Measurements from ENCODE around the gene ADRB2. TPM values are rescaled to one million over a fixed set of nuclear protein-coding genes. Genes with fewer than 3 reads are reported as not detected.
A peak's percentile ranks its signal among the peaks of the same experiment; 100 is the strongest.

The ADRB2 gene
- total and polyA plus RNA-seq, 2 of the 13 experiments (the other 11 are each of a cell fraction or from before 2014, with no cell fraction given): not detected

DNA sequence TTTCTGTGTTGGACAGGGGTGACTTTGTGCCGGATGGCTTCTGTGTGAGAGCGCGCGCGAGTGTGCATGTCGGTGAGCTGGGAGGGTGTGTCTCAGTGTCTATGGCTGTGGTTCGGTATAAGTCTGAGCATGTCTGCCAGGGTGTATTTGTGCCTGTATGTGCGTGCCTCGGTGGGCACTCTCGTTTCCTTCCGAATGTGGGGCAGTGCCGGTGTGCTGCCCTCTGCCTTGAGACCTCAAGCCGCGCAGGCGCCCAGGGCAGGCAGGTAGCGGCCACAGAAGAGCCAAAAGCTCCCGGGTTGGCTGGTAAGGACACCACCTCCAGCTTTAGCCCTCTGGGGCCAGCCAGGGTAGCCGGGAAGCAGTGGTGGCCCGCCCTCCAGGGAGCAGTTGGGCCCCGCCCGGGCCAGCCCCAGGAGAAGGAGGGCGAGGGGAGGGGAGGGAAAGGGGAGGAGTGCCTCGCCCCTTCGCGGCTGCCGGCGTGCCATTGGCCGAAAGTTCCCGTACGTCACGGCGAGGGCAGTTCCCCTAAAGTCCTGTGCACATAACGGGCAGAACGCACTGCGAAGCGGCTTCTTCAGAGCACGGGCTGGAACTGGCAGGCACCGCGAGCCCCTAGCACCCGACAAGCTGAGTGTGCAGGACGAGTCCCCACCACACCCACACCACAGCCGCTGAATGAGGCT, at the start of gene ADRB2 (continued):
- no peak for TF ChIP-seq CENPT (CRISPR knock-in tag; IDR thresholded peaks at IDR 0.05; ENCODE audit: low read depth)
- no peak for TF ChIP-seq HCFC1 (IDR thresholded peaks at IDR 0.05; ENCODE audit: low read depth, low read length)
- peak; percentile 17; the same call in 1 of the 2 replicates for TF ChIP-seq ZNF556 (CRISPR knock-in tag; IDR thresholded peaks at IDR 0.05; ENCODE audit: borderline replicate concordance)
- 0 out of 2 replicates have a peak, but pooled peaks have one; percentile 20 for TF ChIP-seq HNRNPL (IDR thresholded peaks at IDR 0.05; ENCODE audit: low read depth, low read length)
- TF ChIP-seq ZNF552 (CRISPR knock-in tag; IDR thresholded peaks at IDR 0.05; ENCODE audit: borderline replicate concordance): no peak
- 0 out of 2 replicates have a peak, but pooled peaks have one; percentile 31 for TF ChIP-seq ZNF788 (CRISPR knock-in tag; IDR thresholded peaks at IDR 0.05; ENCODE audit: borderline replicate concordance)
- no peak for TF ChIP-seq CAMTA2 (CRISPR knock-in tag; IDR thresholded peaks at IDR 0.05; ENCODE audit: borderline replicate concordance)
- peak; percentile 43; the same call in 1 of the 2 replicates for TF ChIP-seq ZBTB38 (CRISPR knock-in tag; IDR thresholded peaks at IDR 0.05)
- TF ChIP-seq, protein P1, sequence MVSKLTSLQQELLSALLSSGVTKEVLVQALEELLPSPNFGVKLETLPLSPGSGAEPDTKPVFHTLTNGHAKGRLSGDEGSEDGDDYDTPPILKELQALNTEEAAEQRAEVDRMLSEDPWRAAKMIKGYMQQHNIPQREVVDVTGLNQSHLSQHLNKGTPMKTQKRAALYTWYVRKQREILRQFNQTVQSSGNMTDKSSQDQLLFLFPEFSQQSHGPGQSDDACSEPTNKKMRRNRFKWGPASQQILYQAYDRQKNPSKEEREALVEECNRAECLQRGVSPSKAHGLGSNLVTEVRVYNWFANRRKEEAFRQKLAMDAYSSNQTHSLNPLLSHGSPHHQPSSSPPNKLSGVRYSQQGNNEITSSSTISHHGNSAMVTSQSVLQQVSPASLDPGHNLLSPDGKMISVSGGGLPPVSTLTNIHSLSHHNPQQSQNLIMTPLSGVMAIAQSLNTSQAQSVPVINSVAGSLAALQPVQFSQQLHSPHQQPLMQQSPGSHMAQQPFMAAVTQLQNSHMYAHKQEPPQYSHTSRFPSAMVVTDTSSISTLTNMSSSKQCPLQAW (CRISPR knock-in tag; IDR thresholded peaks at IDR 0.05): 0 out of 2 replicates have a peak, but pooled peaks have one; percentile 39
- TF ChIP-seq DNMT1 (CRISPR knock-in tag; IDR thresholded peaks at IDR 0.05): no peak
- TF ChIP-seq NFYC (CRISPR knock-in tag; IDR thresholded peaks at IDR 0.05): peak; percentile 43
- TF ChIP-seq ZMYM4 (CRISPR knock-in tag; IDR thresholded peaks at IDR 0.05): peak; percentile 45; the same call in 1 of the 2 replicates
- peak; percentile 36 for TF ChIP-seq IKZF4 (CRISPR knock-in tag; IDR thresholded peaks at IDR 0.05; ENCODE audit: borderline replicate concordance, low read depth, not compliant biosample characterization)
- 0 out of 2 replicates have a peak, but pooled peaks have one; percentile 25 for TF ChIP-seq NFKB2 (CRISPR knock-in tag; IDR thresholded peaks at IDR 0.05; ENCODE audit: borderline replicate concordance)
- TF ChIP-seq ZNF772 (CRISPR knock-in tag; IDR thresholded peaks at IDR 0.05): 0 out of 2 replicates have a peak, but pooled peaks have one; percentile 31
- peak; percentile 54 for TF ChIP-seq HNRNPK (IDR thresholded peaks at IDR 0.05; ENCODE audit: low read depth, low read length, poor library complexity, severe bottlenecking)
- no peak for TF ChIP-seq ZBTB7B (CRISPR knock-in tag; IDR thresholded peaks at IDR 0.05)
- no peak for TF ChIP-seq ZNF781 (CRISPR knock-in tag; IDR thresholded peaks at IDR 0.05; ENCODE audit: borderline replicate concordance, not compliant biosample characterization)
- no peak for TF ChIP-seq SRF (IDR thresholded peaks at IDR 0.05; ENCODE audit: low read depth, low read length)
- TF ChIP-seq, protein P2, sequence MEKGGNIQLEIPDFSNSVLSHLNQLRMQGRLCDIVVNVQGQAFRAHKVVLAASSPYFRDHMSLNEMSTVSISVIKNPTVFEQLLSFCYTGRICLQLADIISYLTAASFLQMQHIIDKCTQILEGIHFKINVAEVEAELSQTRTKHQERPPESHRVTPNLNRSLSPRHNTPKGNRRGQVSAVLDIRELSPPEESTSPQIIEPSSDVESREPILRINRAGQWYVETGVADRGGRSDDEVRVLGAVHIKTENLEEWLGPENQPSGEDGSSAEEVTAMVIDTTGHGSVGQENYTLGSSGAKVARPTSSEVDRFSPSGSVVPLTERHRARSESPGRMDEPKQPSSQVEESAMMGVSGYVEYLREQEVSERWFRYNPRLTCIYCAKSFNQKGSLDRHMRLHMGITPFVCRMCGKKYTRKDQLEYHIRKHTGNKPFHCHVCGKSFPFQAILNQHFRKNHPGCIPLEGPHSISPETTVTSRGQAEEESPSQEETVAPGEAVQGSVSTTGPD (CRISPR knock-in tag; IDR thresholded peaks at IDR 0.05): no peak
- no peak for TF ChIP-seq ZNF121 (CRISPR knock-in tag; IDR thresholded peaks at IDR 0.05)
- TF ChIP-seq, protein P3, sequence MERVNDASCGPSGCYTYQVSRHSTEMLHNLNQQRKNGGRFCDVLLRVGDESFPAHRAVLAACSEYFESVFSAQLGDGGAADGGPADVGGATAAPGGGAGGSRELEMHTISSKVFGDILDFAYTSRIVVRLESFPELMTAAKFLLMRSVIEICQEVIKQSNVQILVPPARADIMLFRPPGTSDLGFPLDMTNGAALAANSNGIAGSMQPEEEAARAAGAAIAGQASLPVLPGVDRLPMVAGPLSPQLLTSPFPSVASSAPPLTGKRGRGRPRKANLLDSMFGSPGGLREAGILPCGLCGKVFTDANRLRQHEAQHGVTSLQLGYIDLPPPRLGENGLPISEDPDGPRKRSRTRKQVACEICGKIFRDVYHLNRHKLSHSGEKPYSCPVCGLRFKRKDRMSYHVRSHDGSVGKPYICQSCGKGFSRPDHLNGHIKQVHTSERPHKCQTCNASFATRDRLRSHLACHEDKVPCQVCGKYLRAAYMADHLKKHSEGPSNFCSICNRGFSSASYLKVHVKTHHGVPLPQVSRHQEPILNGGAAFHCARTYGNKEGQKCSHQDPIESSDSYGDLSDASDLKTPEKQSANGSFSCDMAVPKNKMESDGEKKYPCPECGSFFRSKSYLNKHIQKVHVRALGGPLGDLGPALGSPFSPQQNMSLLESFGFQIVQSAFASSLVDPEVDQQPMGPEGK (CRISPR knock-in tag; IDR thresholded peaks at IDR 0.05): peak; percentile 51
- peak; percentile 53; the same call in 1 of the 2 replicates for TF ChIP-seq ZNF724P (CRISPR knock-in tag; IDR thresholded peaks at IDR 0.05; ENCODE audit: borderline replicate concordance)
- no peak for TF ChIP-seq MAF1 (CRISPR knock-in tag; IDR thresholded peaks at IDR 0.05; ENCODE audit: borderline replicate concordance)
- TF ChIP-seq THAP11 (CRISPR knock-in tag; IDR thresholded peaks at IDR 0.05): peak; percentile 25; the same call in 1 of the 2 replicates

Measured in HepG2 (cell line).